ENCODE measurements around the gene PAPPA2.

DNA sequence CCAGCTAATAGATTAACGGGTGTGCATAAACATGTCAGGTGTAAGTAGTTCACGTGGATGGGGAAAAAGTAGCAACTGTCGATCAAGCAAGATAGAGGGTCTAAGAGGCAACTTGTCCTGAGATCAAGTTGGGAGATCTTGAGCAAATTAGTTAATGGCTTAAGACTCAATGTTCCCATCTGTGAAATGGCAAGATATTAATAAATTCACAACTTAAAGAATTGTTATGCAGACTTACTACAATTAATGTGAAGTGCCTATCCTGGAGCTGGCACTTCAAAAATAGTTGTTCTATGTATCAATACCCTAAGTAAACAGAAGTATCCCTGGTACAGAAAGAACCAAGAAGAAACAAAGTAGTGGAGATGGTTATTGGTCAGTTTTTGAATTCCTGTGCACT is 389.1 kb downstream of the PAPPA2 start:
- no peak for TF ChIP-seq EZH2 (optimal IDR thresholded peaks at IDR 0.05; ENCODE audit: low read depth, low read length)
- TF ChIP-seq, protein P1, sequence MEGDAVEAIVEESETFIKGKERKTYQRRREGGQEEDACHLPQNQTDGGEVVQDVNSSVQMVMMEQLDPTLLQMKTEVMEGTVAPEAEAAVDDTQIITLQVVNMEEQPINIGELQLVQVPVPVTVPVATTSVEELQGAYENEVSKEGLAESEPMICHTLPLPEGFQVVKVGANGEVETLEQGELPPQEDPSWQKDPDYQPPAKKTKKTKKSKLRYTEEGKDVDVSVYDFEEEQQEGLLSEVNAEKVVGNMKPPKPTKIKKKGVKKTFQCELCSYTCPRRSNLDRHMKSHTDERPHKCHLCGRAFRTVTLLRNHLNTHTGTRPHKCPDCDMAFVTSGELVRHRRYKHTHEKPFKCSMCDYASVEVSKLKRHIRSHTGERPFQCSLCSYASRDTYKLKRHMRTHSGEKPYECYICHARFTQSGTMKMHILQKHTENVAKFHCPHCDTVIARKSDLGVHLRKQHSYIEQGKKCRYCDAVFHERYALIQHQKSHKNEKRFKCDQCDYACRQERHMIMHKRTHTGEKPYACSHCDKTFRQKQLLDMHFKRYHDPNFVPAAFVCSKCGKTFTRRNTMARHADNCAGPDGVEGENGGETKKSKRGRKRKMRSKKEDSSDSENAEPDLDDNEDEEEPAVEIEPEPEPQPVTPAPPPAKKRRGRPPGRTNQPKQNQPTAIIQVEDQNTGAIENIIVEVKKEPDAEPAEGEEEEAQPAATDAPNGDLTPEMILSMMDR (IDR thresholded peaks at IDR 0.05; ENCODE audit: low read length) = no peak

Data from MM.1S (cell line).